GM12878 (cell line): ENCODE measurements around the gene ADCY7. TPM values are rescaled to one million over a fixed set of nuclear protein-coding genes. Genes with fewer than 3 reads are reported as not detected.
A peak's percentile ranks its signal among the peaks of the same experiment; 100 is the strongest.

ENCODE experiments used
- BHLHE40 ChIP-seq, 2 experiments: fragments of 450-650 bp in 1 of 2; IDR thresholded peaks; 2 replicates each; pipeline ENCODE4 v1.6.1; 2011 to 2017; ENCODE audit warnings: low read depth in 2 of 2, borderline replicate concordance in 1 of 2, improper control_type of control experiment in 1 of 2, low read length in 1 of 2, mild to moderate bottlenecking in 1 of 2
- CHD1 ChIP-seq: IDR thresholded peaks from 2 replicates; pipeline ENCODE4 v1.6.1; 2012; ENCODE audit warnings: low read depth, low read length, improper control_type of control experiment
- DPF2 ChIP-seq: fragments of 450-650 bp; IDR thresholded peaks from 2 replicates; pipeline ENCODE4 v1.6.1; 2017; ENCODE audit warnings: mild to moderate bottlenecking
- EP300 ChIP-seq, 2 experiments: fragments of 150-350 bp in 1 of 2; IDR thresholded peaks; 2 replicates each; pipeline ENCODE4 v1.6.1; 2011 to 2012; ENCODE audit warnings: low read depth in 2 of 2, low read length in 2 of 2, borderline replicate concordance in 1 of 2, improper control_type of control experiment in 1 of 2, inconsistent platforms in 1 of 2; ENCODE audit not compliant: control insufficient read depth in 1 of 2
- GATAD2B ChIP-seq: fragments of 450-650 bp; conservative IDR thresholded peaks from 2 replicates; pipeline ENCODE4 v1.6.1; 2017; ENCODE audit warnings: low read depth, mild to moderate bottlenecking, moderate library complexity
- HDAC2 ChIP-seq: fragments of 200-600 bp; sonication (generic); IDR thresholded peaks from 2 replicates; pipeline ENCODE4 v1.6.1; 2017
- IKZF1 ChIP-seq: fragments of 450-650 bp; conservative IDR thresholded peaks from 2 replicates; pipeline ENCODE4 v1.6.1; 2017; ENCODE audit warnings: antibody characterized with exemption, mild to moderate bottlenecking
- IKZF2 ChIP-seq, 2 experiments: fragments of 450-650 bp; IDR thresholded peaks; 2 replicates each; pipeline ENCODE4 v1.6.1; 2017; ENCODE audit warnings: mild to moderate bottlenecking in 2 of 2, moderate library complexity in 2 of 2
- JUND ChIP-seq: IDR thresholded peaks from 2 replicates; pipeline ENCODE4 v1.6.1; 2012; ENCODE audit warnings: low read depth, mild to moderate bottlenecking, low read length, improper control_type of control experiment, moderate library complexity
- MEF2B ChIP-seq: fragments of 450-650 bp; IDR thresholded peaks from 2 replicates; pipeline ENCODE4 v1.6.1; 2018; ENCODE audit warnings: mild to moderate bottlenecking, moderate library complexity; ENCODE audit not compliant: partially characterized antibody, poor library complexity, severe bottlenecking
- MXI1 ChIP-seq: fragments of 150-350 bp; IDR thresholded peaks from 2 replicates; pipeline ENCODE4 v1.6.1; 2011; ENCODE audit warnings: low read depth, mild to moderate bottlenecking, inconsistent platforms, low read length, improper control_type of control experiment
- NR2C1 ChIP-seq: fragments of 450-650 bp; IDR thresholded peaks from 2 replicates; pipeline ENCODE4 v1.6.1; 2017; ENCODE audit warnings: antibody characterized with exemption, mild to moderate bottlenecking, moderate library complexity
- NRF1 ChIP-seq: conservative IDR thresholded peaks from 2 replicates; pipeline ENCODE4 v1.6.1; 2011; ENCODE audit warnings: mild to moderate bottlenecking, low read depth, low read length, improper control_type of control experiment
- POLR2AphosphoS5 ChIP-seq: IDR thresholded peaks from 2 replicates; pipeline ENCODE4 v1.6.1; 2011; ENCODE audit warnings: mild to moderate bottlenecking, low read length, inconsistent platforms
- RAD21 ChIP-seq: IDR thresholded peaks from 2 replicates; pipeline ENCODE4 v1.6.1; 2011; ENCODE audit warnings: mild to moderate bottlenecking, low read depth, low read length, moderate library complexity; ENCODE audit not compliant: insufficient read depth
- SMC3 ChIP-seq: IDR thresholded peaks from 2 replicates; pipeline ENCODE4 v1.6.1; 2011; ENCODE audit warnings: low read length, improper control_type of control experiment, borderline replicate concordance
- SPI1 ChIP-seq: IDR thresholded peaks from 2 replicates; pipeline ENCODE4 v1.6.1; 2011; ENCODE audit warnings: low read depth, mild to moderate bottlenecking, low read length, moderate library complexity, borderline replicate concordance; ENCODE audit not compliant: insufficient read depth
- SREBF1 ChIP-seq: IDR thresholded peaks from 2 replicates; pipeline ENCODE4 v1.6.1; 2012; ENCODE audit warnings: mild to moderate bottlenecking, low read length
- TBL1XR1 ChIP-seq: IDR thresholded peaks from 2 replicates; pipeline ENCODE4 v1.6.1; 2012; ENCODE audit warnings: low read depth, low read length, improper control_type of control experiment
- TCF12 ChIP-seq: IDR thresholded peaks from 2 replicates; pipeline ENCODE4 v1.6.1; 2011; ENCODE audit warnings: low read depth, mild to moderate bottlenecking, low read length
- TCF3 ChIP-seq: IDR thresholded peaks from 2 replicates; pipeline ENCODE4 v1.6.1; 2012; ENCODE audit warnings: low read depth, mild to moderate bottlenecking, low read length, borderline replicate concordance; ENCODE audit not compliant: insufficient read depth
- ZNF384 ChIP-seq: IDR thresholded peaks from 2 replicates; pipeline ENCODE4 v1.6.1; 2012; ENCODE audit warnings: low read depth, mild to moderate bottlenecking, low read length, improper control_type of control experiment, borderline replicate concordance
- polyA plus RNA-seq, 11 experiments: library from polyadenylated mRNA; depleted of rRNA in 4 of 11; unstranded in 6 of 11; stranded (reverse) in 5 of 11; fragments of >200 nt; fragmentation: Nextera tagmentation in 4 of 11; fragmentation: Illumina TruSeq in 1 of 11; extraction: Ambion mirVana in 4 of 11; extraction: Trizol in 1 of 11; gene quantifications; 1 replicate in 1 of 11; 2 replicates in 10 of 11; pipeline versions ENCODE4 v1.2.1 to v1.2.3, GENCODE V29; 2011 to 2016; ENCODE audit warnings: inconsistent platforms in 2 of 11, missing spikeins in 2 of 11, low read depth in 1 of 11
- total RNA-seq, 4 experiments: library from RNA; depleted of rRNA in 3 of 4; stranded (reverse); fragments of >200 nt in 3 of 4; fragmentation: Illumina TruSeq in 1 of 4; extraction: Trizol in 1 of 4; gene quantifications; 2 replicates each; pipeline versions ENCODE4 v1.2.1 to v1.2.3, GENCODE V29; 2013 to 2021
- TF ChIP-seq, protein P1 (sequence below): IDR thresholded peaks from 2 replicates; pipeline ENCODE4 v1.6.1; 2011; ENCODE audit warnings: low read depth, mild to moderate bottlenecking, low read length, moderate library complexity, borderline replicate concordance; ENCODE audit errors: extremely low read depth
- TF ChIP-seq, protein P2 (sequence below): fragments of 450-650 bp; IDR thresholded peaks from 2 replicates; pipeline ENCODE4 v1.6.1; 2017; ENCODE audit warnings: mild to moderate bottlenecking, moderate library complexity
- TF ChIP-seq, protein P3 (sequence below): fragments of 450-650 bp; IDR thresholded peaks from 2 replicates; pipeline ENCODE4 v1.6.1; 2016; ENCODE audit warnings: mild to moderate bottlenecking

The ADCY7 gene
- total and polyA plus RNA-seq, 10 of the 15 experiments (the other 5 are each of a cell fraction or from before 2014, with no cell fraction given) = 1.2 to 87.9 (median 24.4) TPM

DNA sequence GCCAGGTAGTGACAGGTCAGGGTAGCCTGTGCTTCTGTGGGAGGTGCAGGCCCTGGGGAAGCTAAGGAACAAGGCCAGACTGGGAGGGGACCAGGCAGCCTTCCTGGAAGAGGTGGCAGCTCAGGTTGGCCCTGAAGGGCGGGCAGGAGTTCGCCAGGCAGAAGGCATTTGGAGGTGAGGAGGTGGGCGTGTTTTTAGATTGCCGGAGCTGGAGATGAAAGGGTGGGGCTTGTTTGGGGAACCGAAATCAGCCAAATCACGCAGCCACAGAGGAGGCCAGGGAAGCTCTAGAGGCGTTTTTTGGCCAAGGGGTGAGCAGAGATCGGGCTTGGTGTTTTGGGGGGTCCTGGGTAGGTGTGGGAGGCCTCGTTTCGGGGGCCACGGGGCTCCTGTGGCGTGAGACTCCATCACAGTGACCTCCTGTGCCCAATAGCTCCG, 7.6 kb downstream of the ADCY7 start (continued):
- TF ChIP-seq POLR2AphosphoS5 (peak; percentile 87), IKZF2 (IDR thresholded peaks at IDR 0.05) (peak; percentile 78), HDAC2 (no peak), DPF2 (peak; percentile 90), TCF3 (no peak), TCF12 (no peak), GATAD2B (peak; percentile 47; the same call in 1 of the 2 replicates), NR2C1 (no peak), JUND (no peak), SPI1 (peak; percentile 91), EP300 (IDR thresholded peaks at IDR 0.05; ENCODE audit: borderline replicate concordance in 1 of 2, control insufficient read depth in 1 of 2, low read depth in 2 of 2, low read length in 2 of 2) (peak in 1 of 2 experiments; percentile 47; a peak in 2 of 4 replicates), SREBF1 (no peak), MEF2B (peak; percentile 35), SMC3 (no peak), MXI1 (peak; percentile 80), CHD1 (no peak), TBL1XR1 (no peak), IKZF1 (peak; percentile 80), BHLHE40 (IDR thresholded peaks at IDR 0.05; ENCODE audit: borderline replicate concordance in 1 of 2, low read depth in 2 of 2, low read length in 1 of 2) (0 out of 4 replicates have a peak, but pooled peaks of 1 of the 2 experiments have one; percentile 36), RAD21 (no peak), NRF1 (no peak), ZNF384 (no peak)
- TF ChIP-seq, protein P1, sequence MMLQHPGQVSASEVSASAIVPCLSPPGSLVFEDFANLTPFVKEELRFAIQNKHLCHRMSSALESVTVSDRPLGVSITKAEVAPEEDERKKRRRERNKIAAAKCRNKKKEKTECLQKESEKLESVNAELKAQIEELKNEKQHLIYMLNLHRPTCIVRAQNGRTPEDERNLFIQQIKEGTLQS = no peak
- TF ChIP-seq, protein P2, sequence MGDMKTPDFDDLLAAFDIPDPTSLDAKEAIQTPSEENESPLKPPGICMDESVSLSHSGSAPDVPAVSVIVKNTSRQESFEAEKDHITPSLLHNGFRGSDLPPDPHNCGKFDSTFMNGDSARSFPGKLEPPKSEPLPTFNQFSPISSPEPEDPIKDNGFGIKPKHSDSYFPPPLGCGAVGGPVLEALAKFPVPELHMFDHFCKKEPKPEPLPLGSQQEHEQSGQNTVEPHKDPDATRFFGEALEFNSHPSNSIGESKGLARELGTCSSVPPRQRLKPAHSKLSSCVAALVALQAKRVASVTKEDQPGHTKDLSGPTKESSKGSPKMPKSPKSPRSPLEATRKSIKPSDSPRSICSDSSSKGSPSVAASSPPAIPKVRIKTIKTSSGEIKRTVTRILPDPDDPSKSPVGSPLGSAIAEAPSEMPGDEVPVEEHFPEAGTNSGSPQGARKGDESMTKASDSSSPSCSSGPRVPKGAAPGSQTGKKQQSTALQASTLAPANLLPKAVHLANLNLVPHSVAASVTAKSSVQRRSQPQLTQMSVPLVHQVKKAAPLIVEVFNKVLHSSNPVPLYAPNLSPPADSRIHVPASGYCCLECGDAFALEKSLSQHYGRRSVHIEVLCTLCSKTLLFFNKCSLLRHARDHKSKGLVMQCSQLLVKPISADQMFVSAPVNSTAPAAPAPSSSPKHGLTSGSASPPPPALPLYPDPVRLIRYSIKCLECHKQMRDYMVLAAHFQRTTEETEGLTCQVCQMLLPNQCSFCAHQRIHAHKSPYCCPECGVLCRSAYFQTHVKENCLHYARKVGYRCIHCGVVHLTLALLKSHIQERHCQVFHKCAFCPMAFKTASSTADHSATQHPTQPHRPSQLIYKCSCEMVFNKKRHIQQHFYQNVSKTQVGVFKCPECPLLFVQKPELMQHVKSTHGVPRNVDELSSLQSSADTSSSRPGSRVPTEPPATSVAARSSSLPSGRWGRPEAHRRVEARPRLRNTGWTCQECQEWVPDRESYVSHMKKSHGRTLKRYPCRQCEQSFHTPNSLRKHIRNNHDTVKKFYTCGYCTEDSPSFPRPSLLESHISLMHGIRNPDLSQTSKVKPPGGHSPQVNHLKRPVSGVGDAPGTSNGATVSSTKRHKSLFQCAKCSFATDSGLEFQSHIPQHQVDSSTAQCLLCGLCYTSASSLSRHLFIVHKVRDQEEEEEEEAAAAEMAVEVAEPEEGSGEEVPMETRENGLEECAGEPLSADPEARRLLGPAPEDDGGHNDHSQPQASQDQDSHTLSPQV = no peak
- TF ChIP-seq, protein P3, sequence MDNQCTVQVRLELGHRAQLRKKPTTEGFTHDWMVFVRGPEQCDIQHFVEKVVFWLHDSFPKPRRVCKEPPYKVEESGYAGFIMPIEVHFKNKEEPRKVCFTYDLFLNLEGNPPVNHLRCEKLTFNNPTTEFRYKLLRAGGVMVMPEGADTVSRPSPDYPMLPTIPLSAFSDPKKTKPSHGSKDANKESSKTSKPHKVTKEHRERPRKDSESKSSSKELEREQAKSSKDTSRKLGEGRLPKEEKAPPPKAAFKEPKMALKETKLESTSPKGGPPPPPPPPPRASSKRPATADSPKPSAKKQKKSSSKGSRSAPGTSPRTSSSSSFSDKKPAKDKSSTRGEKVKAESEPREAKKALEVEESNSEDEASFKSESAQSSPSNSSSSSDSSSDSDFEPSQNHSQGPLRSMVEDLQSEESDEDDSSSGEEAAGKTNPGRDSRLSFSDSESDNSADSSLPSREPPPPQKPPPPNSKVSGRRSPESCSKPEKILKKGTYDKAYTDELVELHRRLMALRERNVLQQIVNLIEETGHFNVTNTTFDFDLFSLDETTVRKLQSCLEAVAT = peak; percentile 54; the same call in 1 of the 2 replicates
